OCI-M2 (cell line): ENCODE data around the gene EIF2B2.
A peak's percentile ranks its signal among the peaks of the same experiment; 100 is the strongest.

Experiments
- DNase-seq: peaks from one replicate; lab custom pipeline; 2025; ENCODE audit not compliant: unreplicated experiment; lab: John Stamatoyannopoulos, UW

The EIF2B2 gene

DNA sequence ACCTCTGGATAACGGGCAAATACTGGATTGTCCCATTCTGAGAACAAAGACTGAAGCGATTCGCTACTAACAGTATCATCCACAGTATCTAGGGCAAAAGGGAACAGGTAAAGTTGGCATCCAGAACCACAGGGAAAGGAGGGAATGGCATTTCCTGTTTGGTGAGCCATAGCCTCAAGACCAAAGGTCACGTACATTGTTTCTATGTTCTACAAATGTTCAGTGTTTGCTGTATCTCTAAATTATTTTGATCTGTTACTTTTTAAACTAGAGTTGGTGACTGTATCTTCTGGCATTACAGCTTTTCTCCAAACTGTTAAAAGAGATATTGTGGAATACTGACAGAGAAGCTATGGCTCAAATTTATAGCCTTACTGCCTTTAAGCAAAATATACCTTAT lies 38.9 kb downstream of the EIF2B2 start:
- DNase-seq = no peak

DNA sequence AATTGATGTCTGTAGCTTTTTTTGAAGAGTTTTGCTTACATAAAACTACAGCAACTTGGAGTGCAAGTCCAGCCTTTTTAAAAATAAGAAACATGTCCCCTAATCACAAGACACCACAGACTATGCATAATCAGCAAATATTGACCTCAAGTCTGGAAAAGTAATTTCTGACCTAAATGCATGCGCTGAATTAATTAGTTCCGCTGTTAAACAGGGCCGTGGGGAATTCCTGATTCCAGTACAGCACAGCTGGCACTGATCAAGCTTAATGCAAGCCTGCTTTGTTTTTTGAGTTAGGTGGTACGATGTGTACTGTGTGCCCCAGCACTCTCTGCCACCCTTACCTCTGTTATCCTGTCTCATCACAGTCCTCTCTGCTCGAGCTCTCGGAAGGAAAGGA lies 39.3 kb downstream of the EIF2B2 start:
- no peak for DNase-seq

DNA sequence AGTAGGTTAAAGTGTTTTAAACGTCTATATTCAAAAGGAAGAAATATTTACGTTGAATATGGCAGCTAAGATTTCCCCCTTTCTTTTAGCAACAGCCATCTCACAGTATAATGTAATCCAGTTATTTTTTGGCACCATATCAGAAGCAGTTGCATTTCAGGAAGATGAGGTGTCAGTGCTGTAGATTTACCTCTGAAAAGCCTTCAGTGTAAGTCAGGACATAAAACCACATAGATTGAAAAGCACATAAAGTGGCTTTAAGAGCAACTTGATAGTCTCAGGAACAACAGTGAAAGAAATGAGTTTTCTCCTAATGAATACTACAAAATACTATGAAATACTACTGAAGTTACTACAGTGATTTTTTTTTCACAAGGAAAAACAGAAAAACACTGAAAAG lies 41.6 kb downstream of the EIF2B2 start:
- DNase-seq = no peak

- DNase-seq = no peak
Measured at GRCh38 chr14:75044752-75045151, 42.0 kb downstream of the EIF2B2 start.

GRCh38 chr14:75046275-75046674 lies 43.6 kb downstream of the EIF2B2 start:
- DNase-seq = no peak

DNA sequence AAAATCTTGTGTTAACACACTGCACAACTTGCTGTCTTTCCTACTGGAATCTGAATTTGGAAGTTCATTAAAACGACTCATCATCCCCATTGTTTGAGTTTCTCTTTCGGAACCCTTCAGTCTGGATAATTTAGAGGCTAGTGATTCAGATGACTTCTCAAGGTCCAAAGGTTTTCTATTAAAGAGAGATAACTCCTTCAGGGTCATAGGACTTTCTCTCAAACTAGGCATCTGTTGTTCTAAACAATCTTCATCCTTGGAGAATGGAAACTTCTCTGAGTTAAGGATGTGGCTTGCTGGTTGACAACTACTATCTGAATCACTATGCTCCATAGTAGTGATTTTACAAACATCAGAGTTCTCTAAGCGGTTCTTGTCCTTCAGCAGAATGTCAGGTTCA lies 44.2 kb downstream of the EIF2B2 start:
- no peak for DNase-seq

- DNase-seq = no peak
Measured at GRCh38 chr14:75047506-75047905, 44.8 kb downstream of the EIF2B2 start.

DNA sequence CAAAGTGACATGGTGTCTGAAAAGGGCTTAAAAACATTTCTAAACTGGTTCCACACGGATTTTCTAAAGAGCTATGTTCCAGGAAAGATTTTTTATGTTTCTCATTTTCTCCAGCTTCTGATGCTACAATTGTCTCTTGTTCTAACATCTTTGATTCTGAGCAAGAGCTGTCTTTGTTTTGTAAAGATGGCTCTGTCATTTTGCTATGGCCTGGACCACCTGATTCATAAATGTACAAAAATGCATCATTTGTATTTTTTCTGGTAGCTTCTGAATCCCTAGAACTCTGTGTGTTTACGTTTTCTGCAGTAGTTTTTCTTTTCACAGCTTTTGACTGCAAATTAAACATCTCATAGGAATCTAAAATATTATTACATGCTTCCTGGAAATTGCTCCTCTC lies 45.4 kb downstream of the EIF2B2 start:
- no peak for DNase-seq

GRCh38 chr14:75049136-75049535 lies 46.4 kb downstream of the EIF2B2 start:
- DNase-seq = no peak

DNA sequence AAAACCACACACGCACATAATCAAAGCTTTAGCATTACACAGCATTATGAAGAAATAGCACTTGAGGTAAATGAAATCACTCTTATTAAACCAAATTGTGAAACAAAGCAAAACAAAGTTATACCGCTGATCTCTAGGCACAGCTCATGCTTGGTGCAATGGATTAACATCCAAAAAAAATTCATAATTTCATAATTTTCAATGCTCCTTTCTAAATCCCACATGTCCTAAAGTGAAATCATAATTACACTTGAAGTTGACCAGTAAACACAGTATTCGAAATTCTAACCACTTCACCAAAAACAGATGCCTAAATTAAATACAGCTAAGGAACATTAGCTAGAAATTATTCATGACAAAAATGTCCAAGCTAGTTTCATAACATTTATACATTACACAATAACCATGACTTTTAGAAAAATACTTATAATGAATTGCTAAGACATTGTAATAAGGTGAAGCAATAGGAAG lies 47.0 kb downstream of the EIF2B2 start:
- no peak for DNase-seq

DNA sequence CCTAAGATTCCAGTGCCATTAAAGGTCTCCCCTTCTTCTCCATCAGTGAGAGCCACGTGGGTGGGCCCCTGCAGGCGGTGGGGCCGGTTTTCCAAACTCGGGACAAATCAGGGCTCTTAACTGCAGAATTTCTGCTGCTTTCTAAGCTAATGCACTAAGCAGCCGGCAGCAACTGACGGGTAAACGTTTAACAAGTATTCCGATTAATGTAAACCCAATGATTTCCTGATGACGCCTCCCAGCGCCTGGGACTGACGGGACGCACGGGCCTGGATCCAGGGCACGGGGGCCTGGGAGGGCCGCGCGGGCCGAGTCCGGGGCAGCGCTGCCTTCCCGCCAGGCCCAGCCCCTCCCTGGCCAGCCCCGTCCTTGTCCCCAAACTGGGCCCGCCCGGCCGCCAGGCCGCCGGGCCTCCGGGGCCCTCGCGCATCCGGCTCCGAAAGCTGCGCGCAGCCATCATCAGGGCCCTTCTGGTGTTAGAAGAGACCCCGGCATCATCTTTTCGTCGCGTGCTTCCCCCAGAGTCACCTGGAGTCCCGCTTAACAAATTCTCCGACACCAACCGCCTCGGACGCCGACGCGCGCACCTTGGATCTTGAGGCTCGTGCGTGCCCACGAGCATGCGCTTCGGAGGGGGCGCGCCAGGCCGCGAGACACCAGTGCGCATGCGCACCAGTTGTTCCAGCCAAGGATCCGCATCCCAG lies 48.3 kb downstream of the EIF2B2 start, which contains the start of gene MLH3:
Gene MLH3, minus strand, starts transcription at position 616 of the 704 bp plus-strand sequence. CDS start 1,812 bp downstream, outside the sequence.
- DNase-seq = peak; percentile 58

GRCh38 chr14:75051556-75051899 lies 48.8 kb downstream of the EIF2B2 start:
- DNase-seq = no peak

DNA sequence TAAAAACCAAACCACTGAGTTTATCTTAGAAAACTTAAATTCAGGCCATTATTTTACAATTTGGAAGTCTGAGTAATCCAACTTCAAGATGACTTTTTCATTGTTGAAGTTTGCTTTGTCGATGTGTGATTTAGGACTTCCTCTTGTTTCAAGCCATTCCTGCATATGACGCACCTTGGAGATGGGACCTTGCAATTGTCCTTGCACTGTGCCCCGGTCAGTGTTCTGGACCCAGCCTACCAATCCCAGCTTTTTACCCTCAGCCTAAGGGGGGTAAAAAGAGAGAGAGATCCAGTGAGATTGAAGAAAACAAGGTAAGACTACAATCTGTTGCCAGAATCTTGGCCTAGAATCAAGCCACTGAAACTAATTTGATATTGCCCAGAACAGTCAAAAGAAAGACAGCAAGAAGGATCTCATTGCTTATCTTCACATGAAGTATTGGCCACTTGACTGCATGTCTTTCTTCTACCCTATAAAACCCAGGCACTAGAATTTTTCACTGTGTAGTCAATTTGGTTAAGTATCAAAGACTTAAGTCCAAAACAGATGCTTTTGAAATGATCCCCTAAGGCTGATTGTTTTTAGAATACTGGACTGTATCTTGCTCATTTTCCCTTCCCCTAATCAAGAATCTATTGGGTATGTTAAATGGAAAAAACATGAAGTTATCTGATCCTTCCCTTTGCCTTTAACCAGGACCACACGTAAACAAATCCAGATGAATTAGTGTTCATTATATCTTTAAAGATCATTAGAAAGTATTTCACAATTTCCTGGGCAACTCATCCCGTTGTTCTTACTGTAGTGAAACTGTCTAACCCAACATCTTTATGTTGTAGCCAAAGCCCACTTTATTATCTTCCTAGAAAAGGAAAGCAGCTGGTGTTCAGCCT lies 50.9 kb downstream of the EIF2B2 start:
- DNase-seq = no peak

DNA sequence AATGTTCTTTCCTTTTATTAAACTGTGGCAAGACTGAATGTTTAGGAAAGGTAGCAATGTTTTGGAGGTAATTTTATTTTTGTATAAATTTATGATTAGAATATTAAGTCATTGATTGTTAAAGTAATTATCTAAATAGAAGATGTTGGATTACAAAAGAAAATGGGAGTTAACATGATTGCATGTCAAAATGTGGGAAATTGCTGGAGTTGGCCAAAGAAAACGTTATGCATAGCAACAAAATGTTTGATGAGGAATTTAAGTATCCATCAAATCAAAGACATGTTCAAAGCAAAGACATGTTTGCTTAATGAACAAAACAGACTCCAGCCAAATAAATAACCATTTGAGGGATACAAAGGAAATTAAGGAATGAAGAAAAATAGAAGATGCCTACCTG lies 51.7 kb downstream of the EIF2B2 start:
- DNase-seq = no peak

DNA sequence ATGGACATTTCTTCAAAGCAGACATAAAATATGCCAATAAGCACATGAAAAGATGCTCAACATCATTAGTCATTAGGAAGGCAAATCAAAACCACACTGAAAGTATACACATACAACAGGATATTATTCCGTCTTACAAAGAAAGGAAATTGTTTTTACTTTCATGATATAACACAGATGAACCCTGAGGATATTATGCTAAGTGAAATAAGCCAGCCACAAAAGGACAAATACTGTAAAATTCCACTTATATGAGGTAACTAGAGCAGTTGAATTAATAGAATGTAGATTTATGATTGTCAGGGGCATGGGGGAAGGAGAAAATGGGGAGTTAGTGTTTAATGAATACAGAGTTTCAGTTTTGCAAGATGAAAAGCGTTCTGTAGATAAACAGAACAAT lies 56.9 kb downstream of the EIF2B2 start:
- DNase-seq = no peak

DNA sequence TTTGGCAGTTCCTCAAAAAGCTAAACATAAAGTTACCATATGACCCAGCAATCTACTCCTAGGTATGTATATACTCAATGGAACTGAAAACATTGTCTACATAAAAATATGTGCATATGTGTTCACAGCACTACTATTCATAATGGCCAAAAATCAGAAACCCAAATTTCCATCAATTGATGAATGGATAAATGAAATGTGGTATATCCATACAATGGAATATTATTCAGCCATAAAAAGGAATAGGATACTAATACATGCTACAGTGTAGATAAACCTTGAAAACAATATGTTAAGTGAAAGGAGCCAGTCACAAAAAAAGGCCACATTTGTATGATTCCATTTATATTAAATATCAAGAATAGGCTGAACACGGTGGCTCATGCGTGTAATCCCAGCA lies 57.7 kb downstream of the EIF2B2 start:
- no peak for DNase-seq
